ENCODE measurements around the gene WDR18.

GRCh38 chr19:986083-986482 lies 1.9 kb downstream of the WDR18 start:
- TF ChIP-seq POLR2A (IDR thresholded peaks at IDR 0.05; ENCODE audit: extremely low read depth, insufficient read length) = no peak
- no peak for TF ChIP-seq CTCF (IDR thresholded peaks at IDR 0.05; ENCODE audit: low read depth, low read length)
- TF ChIP-seq MAX (IDR thresholded peaks at IDR 0.05; ENCODE audit: low read depth, low read length) = no peak
